ENCODE measurements around the gene SLC44A1. TPM values are rescaled to one million over a fixed set of nuclear protein-coding genes. Genes with fewer than 3 reads are reported as not detected.

SLC44A1 gene
- total and polyA plus RNA-seq, 2 donors from 2014 or later, result 17.4 to 42.3 TPM

DNA sequence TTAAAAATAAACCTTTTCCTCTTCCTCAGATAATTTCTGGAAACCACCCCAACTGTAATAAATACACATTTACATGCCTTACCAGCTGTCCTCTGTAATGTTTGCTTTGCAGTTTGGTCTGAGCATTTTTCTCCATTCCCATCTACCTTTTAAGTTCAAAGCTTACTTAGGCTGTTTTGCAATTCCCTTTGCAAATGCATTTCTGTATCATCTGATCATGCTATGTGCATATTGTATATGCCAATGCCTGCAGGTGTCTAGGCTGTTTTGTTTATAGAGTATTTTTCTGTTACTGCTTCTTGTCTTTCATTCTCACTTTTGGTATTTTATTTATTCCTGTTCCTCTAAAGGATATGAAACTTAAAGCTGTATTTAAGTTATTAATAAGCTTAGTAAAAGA is 86.3 kb downstream of the SLC44A1 start:
- FAIRE-seq, result no peak
- intact Hi-C loops (cut with DNase I), result no loop called here
- no peak overlapping the region for H3K4me3 ChIP-seq (ENCODE audit: low read length in 3 of 3)
- TF ChIP-seq, protein P1, sequence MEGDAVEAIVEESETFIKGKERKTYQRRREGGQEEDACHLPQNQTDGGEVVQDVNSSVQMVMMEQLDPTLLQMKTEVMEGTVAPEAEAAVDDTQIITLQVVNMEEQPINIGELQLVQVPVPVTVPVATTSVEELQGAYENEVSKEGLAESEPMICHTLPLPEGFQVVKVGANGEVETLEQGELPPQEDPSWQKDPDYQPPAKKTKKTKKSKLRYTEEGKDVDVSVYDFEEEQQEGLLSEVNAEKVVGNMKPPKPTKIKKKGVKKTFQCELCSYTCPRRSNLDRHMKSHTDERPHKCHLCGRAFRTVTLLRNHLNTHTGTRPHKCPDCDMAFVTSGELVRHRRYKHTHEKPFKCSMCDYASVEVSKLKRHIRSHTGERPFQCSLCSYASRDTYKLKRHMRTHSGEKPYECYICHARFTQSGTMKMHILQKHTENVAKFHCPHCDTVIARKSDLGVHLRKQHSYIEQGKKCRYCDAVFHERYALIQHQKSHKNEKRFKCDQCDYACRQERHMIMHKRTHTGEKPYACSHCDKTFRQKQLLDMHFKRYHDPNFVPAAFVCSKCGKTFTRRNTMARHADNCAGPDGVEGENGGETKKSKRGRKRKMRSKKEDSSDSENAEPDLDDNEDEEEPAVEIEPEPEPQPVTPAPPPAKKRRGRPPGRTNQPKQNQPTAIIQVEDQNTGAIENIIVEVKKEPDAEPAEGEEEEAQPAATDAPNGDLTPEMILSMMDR (IDR thresholded peaks at IDR 0.05; ENCODE audit: borderline replicate concordance, extremely low read depth, insufficient read depth), result no peak
- DNase-seq, result no peak
- H3K9ac ChIP-seq (ENCODE audit: low read length in 3 of 3), result no peak overlapping the region
- peaks cover 0 to 2% (median 0%) of the 10 kb centered on the region in 3 donors for H3K4me1 ChIP-seq (ENCODE audit: control insufficient read depth in 2 of 3, insufficient read depth in 2 of 3, low read depth in 1 of 3, low read length in 3 of 3)
- H3K9me3 ChIP-seq (ENCODE audit: control insufficient read depth in 2 of 3, insufficient read depth in 1 of 3, low read length in 3 of 3), result no peaks in the 10 kb centered on the region
- H3K27me3 ChIP-seq (ENCODE audit: control insufficient read depth, insufficient read depth, low read length), result no peaks in the 10 kb centered on the region
- H3K36me3 ChIP-seq (ENCODE audit: control insufficient read depth in 2 of 3, insufficient read depth in 3 of 3, low read length in 3 of 3), result no peaks in the 10 kb centered on the region
- H3K27ac ChIP-seq (ENCODE audit: low read depth in 2 of 2, low read length in 2 of 2), result no peak overlapping the region

- Histone ChIP-seq H3K9ac (ENCODE audit: low read length in 3 of 3) (no peak overlapping the region), H3K9me3 (ENCODE audit: control insufficient read depth in 2 of 3, insufficient read depth in 1 of 3, low read length in 3 of 3) (no peaks in the 10 kb centered on the region), H3K27ac (ENCODE audit: low read depth in 2 of 2, low read length in 2 of 2) (no peak overlapping the region), H3K4me3 (ENCODE audit: low read length in 3 of 3) (no peak overlapping the region), H3K4me1 (ENCODE audit: control insufficient read depth in 2 of 3, insufficient read depth in 2 of 3, low read depth in 1 of 3, low read length in 3 of 3) (peaks cover 0 to 2% (median 0%) of the 10 kb centered on the region in 3 donors), H3K36me3 (ENCODE audit: control insufficient read depth in 2 of 3, insufficient read depth in 3 of 3, low read length in 3 of 3) (no peaks in the 10 kb centered on the region), H3K27me3 (ENCODE audit: control insufficient read depth, insufficient read depth, low read length) (no peaks in the 10 kb centered on the region)
- DNase-seq (no peak), FAIRE-seq (no peak)
- TF ChIP-seq, protein P1 (IDR thresholded peaks at IDR 0.05; ENCODE audit: borderline replicate concordance, extremely low read depth, insufficient read depth), result no peak
- intact Hi-C loops (cut with DNase I), result no loop called here
Observed at GRCh38 chr9:105331160-105331559, 86.7 kb downstream of the SLC44A1 start.

- Histone ChIP-seq H3K27me3 (ENCODE audit: control insufficient read depth, insufficient read depth, low read length) (no peaks in the 10 kb centered on the region), H3K4me3 (ENCODE audit: low read length in 3 of 3) (no peak overlapping the region), H3K9me3 (ENCODE audit: control insufficient read depth in 2 of 3, insufficient read depth in 1 of 3, low read length in 3 of 3) (no peaks in the 10 kb centered on the region), H3K27ac (ENCODE audit: low read depth in 2 of 2, low read length in 2 of 2) (no peak overlapping the region), H3K36me3 (ENCODE audit: control insufficient read depth in 2 of 3, insufficient read depth in 3 of 3, low read length in 3 of 3) (peaks cover 0 to 3% (median 0%) of the 10 kb centered on the region in 3 donors), H3K9ac (ENCODE audit: low read length in 3 of 3) (no peak overlapping the region), H3K4me1 (ENCODE audit: control insufficient read depth in 2 of 3, insufficient read depth in 2 of 3, low read depth in 1 of 3, low read length in 3 of 3) (peaks cover 0 to 2% (median 0%) of the 10 kb centered on the region in 3 donors)
- DNase-seq (no peak), FAIRE-seq (no peak)
- TF ChIP-seq, protein P1 (IDR thresholded peaks at IDR 0.05; ENCODE audit: borderline replicate concordance, extremely low read depth, insufficient read depth), result no peak
- intact Hi-C loops (cut with DNase I), result no loop called here
Observed at GRCh38 chr9:105331755-105332154, 87.3 kb downstream of the SLC44A1 start.

- no peak overlapping the region for H3K27ac ChIP-seq (ENCODE audit: low read depth in 2 of 2, low read length in 2 of 2)
- H3K36me3 ChIP-seq (ENCODE audit: control insufficient read depth in 2 of 3, insufficient read depth in 3 of 3, low read length in 3 of 3), result peaks cover 0 to 3% (median 2%) of the 10 kb centered on the region in 3 donors
- no peaks in the 10 kb centered on the region for H3K27me3 ChIP-seq (ENCODE audit: control insufficient read depth, insufficient read depth, low read length)
- TF ChIP-seq, protein P1 (IDR thresholded peaks at IDR 0.05; ENCODE audit: borderline replicate concordance, extremely low read depth, insufficient read depth), result no peak
- H3K4me3 ChIP-seq (ENCODE audit: low read length in 3 of 3), result no peak overlapping the region
- no peak overlapping the region for H3K9ac ChIP-seq (ENCODE audit: low read length in 3 of 3)
- intact Hi-C loops (cut with DNase I), result no loop called here
- no peaks in the 10 kb centered on the region for H3K9me3 ChIP-seq (ENCODE audit: control insufficient read depth in 2 of 3, insufficient read depth in 1 of 3, low read length in 3 of 3)
- FAIRE-seq (no peak), DNase-seq (no peak)
- H3K4me1 ChIP-seq (ENCODE audit: control insufficient read depth in 2 of 3, insufficient read depth in 2 of 3, low read depth in 1 of 3, low read length in 3 of 3), result peaks cover 0 to 2% (median 0%) of the 10 kb centered on the region in 3 donors
Observed at GRCh38 chr9:105332471-105332870, 88.0 kb downstream of the SLC44A1 start.
